Chondrocyte (in vitro differentiated cells): ENCODE measurements around the gene SMCR8. TPM values are rescaled to one million over a fixed set of nuclear protein-coding genes. Genes with fewer than 3 reads are reported as not detected.

Experiments
- DNase-seq: peaks from one replicate; pipeline ENCODE4 v3.0.0; 2021; ENCODE audit warnings: mixed read lengths, low spot score
- H3K27ac Mint-ChIP-seq: one replicate; pipeline ENCODE4 v1.8.0; 2021; ENCODE audit warnings: mild to moderate bottlenecking, moderate library complexity, mixed read lengths; ENCODE audit not compliant: unreplicated experiment
- H3K27me3 Mint-ChIP-seq: 2 replicates; pipeline ENCODE4 v1.8.0; 2021; ENCODE audit warnings: low read depth, mixed read lengths
- H3K36me3 Mint-ChIP-seq: 2 replicates; pipeline ENCODE4 v1.8.0; 2021; ENCODE audit warnings: low read depth, mixed read lengths
- H3K4me1 Mint-ChIP-seq: 2 replicates; pipeline ENCODE4 v1.8.0; 2021; ENCODE audit warnings: low read depth, mild to moderate bottlenecking, mixed read lengths
- H3K4me3 Mint-ChIP-seq: one replicate; pipeline ENCODE4 v1.8.0; 2021; ENCODE audit warnings: mild to moderate bottlenecking, moderate library complexity, mixed read lengths; ENCODE audit not compliant: unreplicated experiment
- H3K9me3 Mint-ChIP-seq: 2 replicates; pipeline ENCODE4 v1.8.0; 2021; ENCODE audit warnings: low read depth, mixed read lengths
- CTCF ChIP-seq: fragments of 200-600 bp; sonication (generic); IDR thresholded peaks from 2 replicates; pipeline ENCODE4 v1.5.0; 2021; ENCODE audit warnings: antibody characterized with exemption, mild to moderate bottlenecking, moderate library complexity
- total RNA-seq: library from RNA; stranded (reverse); gene quantifications from 3 replicates; pipeline ENCODE4 v1.2.1, GENCODE V29; 2021

Gene SMCR8
- total RNA-seq, 1 donor from 2014 or later = 16.1 TPM

- peak; percentile 79 for TF ChIP-seq CTCF
- peak overlapping the region; percentile 57 for H3K27ac Mint-ChIP-seq
- H3K4me3 Mint-ChIP-seq = peak overlapping the region; percentile 47
- H3K27me3 Mint-ChIP-seq = no peaks in the 10 kb centered on the region
- H3K36me3 Mint-ChIP-seq = peaks cover 13% of the 10 kb centered on the region
- no peak for DNase-seq
- peaks cover 55% of the 10 kb centered on the region for H3K4me1 Mint-ChIP-seq
- H3K9me3 Mint-ChIP-seq = no peaks in the 10 kb centered on the region
Measured at GRCh38 chr17:18319604-18320256, 4.6 kb downstream of the SMCR8 start.

GRCh38 chr17:18320301-18320700 is 5.2 kb downstream of the SMCR8 start:
- Mint-ChIP-seq H3K4me1 (peaks cover 53% of the 10 kb centered on the region), H3K36me3 (peaks cover 17% of the 10 kb centered on the region), H3K27me3 (no peaks in the 10 kb centered on the region), H3K27ac (peak overlapping the region; percentile 57), H3K9me3 (no peaks in the 10 kb centered on the region), H3K4me3 (peak overlapping the region; percentile 47)
- TF ChIP-seq CTCF = no peak
- DNase-seq = no peak

- Mint-ChIP-seq H3K27me3 (no peaks in the 10 kb centered on the region), H3K9me3 (no peaks in the 10 kb centered on the region), H3K36me3 (peaks cover 17% of the 10 kb centered on the region), H3K4me3 (no peak overlapping the region), H3K4me1 (peaks cover 43% of the 10 kb centered on the region), H3K27ac (no peak overlapping the region)
- peak; percentile 35 for TF ChIP-seq CTCF
- no peak for DNase-seq
Measured at GRCh38 chr17:18321309-18321708, 6.2 kb downstream of the SMCR8 start.

- Mint-ChIP-seq H3K4me3 (no peak overlapping the region), H3K36me3 (peaks cover 19% of the 10 kb centered on the region), H3K9me3 (no peaks in the 10 kb centered on the region), H3K4me1 (peaks cover 31% of the 10 kb centered on the region), H3K27ac (no peak overlapping the region), H3K27me3 (no peaks in the 10 kb centered on the region)
- no peak for TF ChIP-seq CTCF
- no peak for DNase-seq
Measured at GRCh38 chr17:18322522-18322921, 7.4 kb downstream of the SMCR8 start.

DNA sequence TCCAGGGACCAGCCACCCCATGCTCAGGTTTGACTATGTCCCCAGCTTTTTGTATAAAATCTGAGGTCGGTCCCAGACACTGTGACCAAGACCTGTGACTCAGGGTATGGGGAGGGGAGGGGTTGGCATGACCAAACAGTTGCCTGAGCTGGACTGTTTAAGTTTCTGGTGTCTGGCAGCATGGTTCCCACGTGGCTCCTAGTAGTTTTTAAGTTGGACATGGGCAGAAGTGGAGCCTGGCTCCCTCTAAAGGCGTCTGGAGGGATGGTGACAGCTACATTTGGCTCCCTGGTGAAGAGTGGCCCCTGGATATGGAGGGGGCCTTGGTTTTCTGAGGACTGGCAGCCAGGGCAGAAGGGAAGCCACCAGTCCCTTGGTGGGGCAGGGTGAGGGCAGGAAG is 7.9 kb downstream of the SMCR8 start:
- no peak overlapping the region for H3K4me3 Mint-ChIP-seq
- DNase-seq = no peak
- H3K36me3 Mint-ChIP-seq = peaks cover 19% of the 10 kb centered on the region
- H3K27me3 Mint-ChIP-seq = no peaks in the 10 kb centered on the region
- H3K9me3 Mint-ChIP-seq = no peaks in the 10 kb centered on the region
- H3K27ac Mint-ChIP-seq = no peak overlapping the region
- peaks cover 26% of the 10 kb centered on the region for H3K4me1 Mint-ChIP-seq
- peak; percentile 34 for TF ChIP-seq CTCF
